Mesenchymal stem cell (in vitro differentiated cells and primary cell): Measurements from ENCODE around the gene TRMT10C.

Experiments
- DNase-seq: peaks from one replicate; pipeline ENCODE4 v3.0.0-alpha.2; 2013
- H2AFZ ChIP-seq: one replicate; pipeline ENCODE4 v1.6.1; 2013; ENCODE audit warnings: low read depth, mild to moderate bottlenecking, control low read depth, inconsistent platforms, low read length, moderate library complexity
- H2AK5ac ChIP-seq: 2 replicates; pipeline ENCODE4 v1.6.1; 2013; ENCODE audit warnings: low read length, moderate library complexity, mild to moderate bottlenecking, inconsistent platforms; ENCODE audit not compliant: severe bottlenecking
- H2BK120ac ChIP-seq: one replicate; pipeline ENCODE4 v1.6.1; 2013; ENCODE audit warnings: low read depth, mild to moderate bottlenecking, inconsistent platforms, low read length, moderate library complexity
- H2BK12ac ChIP-seq, 2 experiments: one replicate each; pipeline ENCODE4 v1.6.1; 2013; ENCODE audit warnings: inconsistent platforms in 2 of 2, low read length in 2 of 2, mild to moderate bottlenecking in 2 of 2, moderate library complexity in 2 of 2, control low read depth in 1 of 2
- H2BK15ac ChIP-seq: one replicate; pipeline ENCODE4 v1.6.1; 2013; ENCODE audit warnings: mild to moderate bottlenecking, low read depth, inconsistent platforms; ENCODE audit not compliant: poor library complexity, severe bottlenecking
- H2BK5ac ChIP-seq: 2 replicates; pipeline ENCODE4 v1.6.1; 2013; ENCODE audit warnings: low read depth, mild to moderate bottlenecking, low read length, control low read depth, inconsistent platforms; ENCODE audit not compliant: poor library complexity, severe bottlenecking
- H3K14ac ChIP-seq, 2 experiments: one replicate each; pipeline ENCODE4 v1.6.1; 2013; ENCODE audit warnings: inconsistent platforms in 2 of 2, low read length in 2 of 2, control low read depth in 1 of 2, mild to moderate bottlenecking in 1 of 2, moderate library complexity in 1 of 2
- H3K18ac ChIP-seq, 2 experiments: one replicate each; pipeline ENCODE4 v1.6.1; 2013; ENCODE audit warnings: inconsistent platforms in 2 of 2, low read length in 2 of 2, control low read depth in 1 of 2, low read depth in 1 of 2, mild to moderate bottlenecking in 1 of 2
- H3K23ac ChIP-seq, 2 experiments: one replicate each; pipeline ENCODE4 v1.6.1; 2013; ENCODE audit warnings: inconsistent platforms in 2 of 2, low read length in 2 of 2, mild to moderate bottlenecking in 2 of 2, moderate library complexity in 2 of 2, control low read depth in 1 of 2
- H3K27ac ChIP-seq: 2 replicates; pipeline ENCODE4 v1.5.1; 2013; ENCODE audit warnings: mild to moderate bottlenecking, moderate library complexity, low read length, control low read depth, inconsistent platforms; ENCODE audit not compliant: poor library complexity, severe bottlenecking
- H3K27me3 ChIP-seq, 2 experiments: 2 replicates each; pipeline versions ENCODE4 v1.6.1 to v1.7.0; 2013; ENCODE audit warnings: low read length in 2 of 2, mild to moderate bottlenecking in 2 of 2, moderate library complexity in 2 of 2, control low read depth in 1 of 2, inconsistent platforms in 1 of 2; ENCODE audit not compliant: control insufficient read depth in 1 of 2, insufficient read depth in 1 of 2
- H3K36me3 ChIP-seq, 2 experiments: 2 replicates each; pipeline versions ENCODE4 v1.6.1 to v1.7.0; 2013; ENCODE audit warnings: low read length in 2 of 2, control low read depth in 1 of 2, inconsistent platforms in 1 of 2, low read depth in 1 of 2, mild to moderate bottlenecking in 1 of 2; ENCODE audit not compliant: insufficient read depth in 2 of 2, control insufficient read depth in 1 of 2
- H3K4ac ChIP-seq, 2 experiments: one replicate each; pipeline ENCODE4 v1.6.1; 2013; ENCODE audit warnings: inconsistent platforms in 2 of 2, low read length in 2 of 2, mild to moderate bottlenecking in 2 of 2, moderate library complexity in 2 of 2, control low read depth in 1 of 2, low read depth in 1 of 2
- H3K4me1 ChIP-seq: 2 replicates; pipeline ENCODE4 v1.6.1; 2013; ENCODE audit warnings: low read depth, low read length, control low read depth; ENCODE audit not compliant: control insufficient read depth, insufficient read depth
- H3K4me2 ChIP-seq: 2 replicates; pipeline ENCODE4 v1.6.1; 2013; ENCODE audit warnings: low read length, mild to moderate bottlenecking, inconsistent platforms; ENCODE audit not compliant: poor library complexity, severe bottlenecking
- H3K4me3 ChIP-seq, 2 experiments: 2 replicates each; pipeline versions ENCODE4 v1.5.1 to v1.7.0; 2013; ENCODE audit warnings: low read length in 2 of 2, mild to moderate bottlenecking in 2 of 2, control low read depth in 1 of 2, low read depth in 1 of 2; ENCODE audit not compliant: insufficient read depth in 1 of 2
- H3K79me1 ChIP-seq: replicated peaks from 2 replicates; pipeline ENCODE4 v1.6.1; 2013; ENCODE audit warnings: mild to moderate bottlenecking, control low read depth, low read length, inconsistent platforms; ENCODE audit not compliant: poor library complexity, severe bottlenecking
- H3K9ac ChIP-seq: 2 replicates; pipeline ENCODE4 v1.7.0; 2013; ENCODE audit warnings: mild to moderate bottlenecking, low read length, moderate library complexity
- H3K9me3 ChIP-seq: 2 replicates; pipeline ENCODE4 v1.7.0; 2013; ENCODE audit warnings: mild to moderate bottlenecking, low read length; ENCODE audit not compliant: control insufficient read depth
- H4K8ac ChIP-seq: one replicate; pipeline ENCODE4 v1.6.1; 2013; ENCODE audit warnings: inconsistent platforms, mild to moderate bottlenecking, low read length, moderate library complexity
- H4K91ac ChIP-seq: one replicate; pipeline ENCODE4 v1.6.1; 2013; ENCODE audit warnings: mild to moderate bottlenecking, low read length, inconsistent platforms
- WGBS: methylation state at CpG from one replicate; pipeline ENCODE4 v1.1.7; 2013; ENCODE audit warnings: mixed read lengths; 5-methylcytosine and 5-hydroxymethylcytosine counted together

The TRMT10C gene

DNA sequence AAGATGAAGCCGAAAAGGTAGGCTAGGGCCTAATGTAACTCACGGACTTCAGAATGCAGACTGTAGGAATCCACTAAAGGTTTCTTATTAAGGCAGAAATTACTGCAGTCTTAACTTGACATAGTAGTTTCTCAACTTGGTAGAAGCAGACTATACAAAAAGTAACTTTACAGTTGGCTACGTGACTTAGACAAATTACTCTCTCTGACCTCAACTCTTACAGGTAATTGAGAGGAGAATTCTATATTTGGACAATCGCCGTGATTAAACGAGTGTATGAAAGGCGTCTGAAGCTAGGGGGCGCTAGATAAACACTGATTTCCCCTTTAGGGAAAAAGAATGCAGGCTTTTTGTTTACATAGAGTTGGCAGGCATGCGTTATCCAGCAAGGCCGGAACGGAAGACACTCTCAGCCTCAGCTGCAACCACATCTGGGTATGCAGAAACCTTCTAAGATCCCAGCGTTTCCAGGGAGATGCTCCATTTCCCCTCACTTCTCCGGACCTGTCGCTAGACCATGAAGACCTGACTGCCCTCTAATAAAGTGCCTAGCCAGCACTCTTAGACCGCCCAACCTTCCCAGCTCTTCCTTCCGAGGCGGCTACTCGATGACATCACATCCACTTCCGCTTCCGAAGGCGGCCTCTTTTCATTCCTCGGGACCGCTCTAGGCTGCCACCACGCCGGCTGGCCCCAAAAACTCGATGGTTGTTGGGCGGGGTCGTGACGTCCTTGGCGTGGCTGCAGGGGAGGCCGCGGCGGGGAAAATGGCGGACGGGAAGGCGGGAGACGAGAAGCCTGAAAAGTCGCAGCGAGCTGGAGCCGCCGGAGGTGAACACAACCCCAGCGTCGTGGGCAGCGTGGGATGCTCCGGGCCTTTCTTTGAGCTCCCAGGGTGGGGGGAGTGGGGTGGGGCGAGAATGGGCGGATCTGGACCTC, 12.1 kb downstream of the TRMT10C start, which contains the start of gene PCNP:
Gene PCNP (plus strand): TSS at position 732 of the 939 bp plus-strand sequence. CDS start 36 bp downstream, at position 768.
- peak within 1 kb of the TSS; percentile 89 for H2BK15ac ChIP-seq
- H3K4me3 ChIP-seq: peak within 1 kb of the TSS; percentile 93 to 99
- H2AK5ac ChIP-seq: peak within 1 kb of the TSS; percentile 95
- no peaks in the 10 kb centered on the region for H3K79me1 ChIP-seq
- peak within 1 kb of the TSS; percentile 70 to 98 for H3K23ac ChIP-seq
- H3K9me3 ChIP-seq: no peaks in the 10 kb centered on the region
- H3K36me3 ChIP-seq: peaks cover 4 to 16% of the 10 kb centered on the region in 2 experiments
- peak within 1 kb of the TSS; percentile 96 to 99 for H3K4ac ChIP-seq
- peak within 1 kb of the TSS; percentile 90 for H2BK5ac ChIP-seq
- under 1% methylated on average over 35 of the region's 47 CpGs for WGBS
- peak within 1 kb of the TSS; percentile 96 for H4K8ac ChIP-seq
- H2AFZ ChIP-seq: peak within 1 kb of the TSS; percentile 93
- H3K27me3 ChIP-seq: no peaks in the 10 kb centered on the region
- peak within 1 kb of the TSS; percentile 46 to 54 for H2BK12ac ChIP-seq
- H3K27ac ChIP-seq: peak within 1 kb of the TSS; percentile 99
- H3K9ac ChIP-seq: peak within 1 kb of the TSS; percentile 97
- DNase-seq: peak; percentile 99
- peak within 1 kb of the TSS; percentile 98 for H2BK120ac ChIP-seq
- H3K4me2 ChIP-seq: peak within 1 kb of the TSS; percentile 86
- peak within 1 kb of the TSS; percentile 93 for H3K14ac ChIP-seq
- H3K18ac ChIP-seq: peak within 1 kb of the TSS; percentile 99 to 100
- H3K4me1 ChIP-seq: peaks cover 2% of the 10 kb centered on the region
- peak within 1 kb of the TSS; percentile 97 for H4K91ac ChIP-seq

DNA sequence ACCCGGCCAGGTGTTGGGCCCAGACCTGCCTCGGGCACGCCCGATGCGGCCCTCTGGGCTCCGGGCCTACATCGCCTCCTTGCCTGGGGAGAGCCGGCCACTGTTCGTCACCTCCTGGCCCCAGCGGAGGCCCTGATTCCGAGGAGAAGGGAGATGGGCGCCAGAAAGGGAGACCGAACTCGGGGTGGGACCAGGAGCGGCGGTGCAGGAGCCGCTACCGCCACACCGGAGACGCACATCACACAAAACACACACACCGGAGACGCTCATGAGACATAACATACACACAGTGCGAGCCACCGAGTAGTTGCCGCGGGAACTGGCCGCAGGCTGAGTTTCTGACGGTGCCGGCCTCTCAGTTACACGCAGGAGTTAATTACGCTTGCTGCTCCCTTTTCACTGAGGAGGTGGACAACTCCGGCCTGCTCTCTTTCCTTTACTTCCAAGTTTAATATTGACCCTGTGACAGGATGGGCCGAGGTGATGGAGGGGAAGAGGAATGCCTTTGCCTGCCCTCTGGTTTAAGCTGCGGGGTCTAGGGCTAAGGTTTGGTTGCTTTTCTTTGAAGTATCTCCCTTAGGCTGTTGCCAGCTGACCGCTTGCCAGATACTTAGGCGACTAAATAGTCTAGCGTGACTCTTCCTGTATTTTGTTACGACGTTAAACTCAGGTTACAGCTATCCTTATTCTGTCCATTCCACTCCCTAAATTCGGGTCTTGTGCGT, 12.9 kb downstream of the TRMT10C start:
- Histone ChIP-seq H3K14ac (peak overlapping the region; percentile 93), H3K18ac (peak overlapping the region; percentile 99 to 100), H4K91ac (peak overlapping the region; percentile 97), H3K27me3 (no peaks in the 10 kb centered on the region), H3K23ac (peak overlapping the region; percentile 70 to 98), H3K4me1 (peaks cover 2% of the 10 kb centered on the region), H2AFZ (peak overlapping the region; percentile 20), H3K9me3 (no peaks in the 10 kb centered on the region), H2BK12ac (peak overlapping the region; percentile 46 to 54), H4K8ac (peak overlapping the region; percentile 96), H3K4me2 (peak overlapping the region; percentile 86), H3K9ac (peak overlapping the region; percentile 97), H3K4me3 (peak overlapping the region; percentile 93 to 99), H2AK5ac (peak overlapping the region; percentile 95), H2BK15ac (peak overlapping the region; percentile 88), H3K79me1 (no peaks in the 10 kb centered on the region), H2BK5ac (peak overlapping the region; percentile 90), H3K36me3 (peaks cover 4 to 23% of the 10 kb centered on the region in 2 experiments), H2BK120ac (peak overlapping the region; percentile 98), H3K27ac (peak overlapping the region; percentile 96), H3K4ac (peak overlapping the region; percentile 96 to 99)
- WGBS: 0% methylated on average over 37 of the region's 41 CpGs
- peak; percentile 73 for DNase-seq

DNA sequence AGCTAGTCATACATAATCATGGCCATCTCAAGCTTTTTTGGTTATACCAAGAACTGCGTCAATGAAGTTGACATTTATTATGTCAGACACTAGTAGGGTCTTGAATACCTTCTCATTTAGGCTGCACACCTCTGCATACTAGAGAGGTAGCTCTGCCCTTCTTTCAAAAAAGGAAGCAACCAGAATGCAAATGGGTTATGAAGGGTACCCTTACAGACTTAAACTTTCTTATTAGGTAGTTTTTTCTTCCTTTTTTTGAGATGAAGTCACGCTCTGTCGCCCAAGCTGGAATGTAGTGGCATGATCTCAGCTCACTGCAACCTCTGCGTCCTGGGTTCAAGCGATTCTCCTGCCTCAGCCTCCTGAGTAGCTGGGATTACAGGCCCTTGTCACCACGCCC, 15.6 kb downstream of the TRMT10C start:
- H3K36me3 ChIP-seq: peaks cover 4 to 38% of the 10 kb centered on the region in 2 experiments
- DNase-seq: no peak
- no peak overlapping the region for H4K8ac ChIP-seq
- H2BK12ac ChIP-seq: no peak overlapping the region
- H3K27me3 ChIP-seq: no peaks in the 10 kb centered on the region
- H3K4me3 ChIP-seq: no peak overlapping the region
- no peaks in the 10 kb centered on the region for H3K79me1 ChIP-seq
- H3K27ac ChIP-seq: no peak overlapping the region
- H2AK5ac ChIP-seq: no peak overlapping the region
- H2BK120ac ChIP-seq: no peak overlapping the region
- H2BK5ac ChIP-seq: no peak overlapping the region
- no peaks in the 10 kb centered on the region for H3K9me3 ChIP-seq
- H3K4me1 ChIP-seq: peaks cover 2% of the 10 kb centered on the region
- H3K4me2 ChIP-seq: no peak overlapping the region
- H4K91ac ChIP-seq: no peak overlapping the region
- WGBS: 95% methylated on average over 6 of the region's 6 CpGs
- H2BK15ac ChIP-seq: no peak overlapping the region
- no peak overlapping the region for H3K18ac ChIP-seq
- H3K4ac ChIP-seq: no peak overlapping the region
- H2AFZ ChIP-seq: no peak overlapping the region
- no peak overlapping the region for H3K9ac ChIP-seq
- no peak overlapping the region for H3K14ac ChIP-seq
- H3K23ac ChIP-seq: no peak overlapping the region

DNA sequence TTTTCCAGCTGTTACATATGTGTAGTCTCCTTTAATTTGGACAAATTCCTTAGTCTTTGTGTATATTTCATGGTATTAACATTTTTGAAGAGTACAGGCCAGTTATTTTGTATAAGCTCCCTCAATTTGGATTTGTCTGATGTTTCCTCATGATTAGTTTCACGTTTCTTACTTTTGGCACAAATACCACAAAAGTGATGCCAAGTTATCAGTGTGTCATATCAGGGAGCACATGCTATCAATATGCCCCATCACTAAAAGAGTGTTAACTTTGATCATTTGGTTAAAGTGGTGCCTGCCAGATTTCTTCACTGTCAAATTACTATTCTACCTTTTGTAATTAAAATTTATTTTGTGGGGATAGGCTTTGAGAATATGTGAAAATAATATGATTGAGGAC, 26.9 kb downstream of the TRMT10C start:
- no peak overlapping the region for H3K18ac ChIP-seq
- H3K4me3 ChIP-seq: no peak overlapping the region
- no peak overlapping the region for H4K91ac ChIP-seq
- no peak overlapping the region for H2BK120ac ChIP-seq
- H3K36me3 ChIP-seq: peaks cover 22 to 91% of the 10 kb centered on the region in 2 experiments
- no peak overlapping the region for H2BK5ac ChIP-seq
- H3K27ac ChIP-seq: no peak overlapping the region
- H3K4ac ChIP-seq: no peak overlapping the region
- no peaks in the 10 kb centered on the region for H3K4me1 ChIP-seq
- H3K79me1 ChIP-seq: peaks cover 7% of the 10 kb centered on the region
- H2AFZ ChIP-seq: no peak overlapping the region
- H3K14ac ChIP-seq: no peak overlapping the region
- H3K23ac ChIP-seq: no peak overlapping the region
- no peak overlapping the region for H2AK5ac ChIP-seq
- no peaks in the 10 kb centered on the region for H3K9me3 ChIP-seq
- no peaks in the 10 kb centered on the region for H3K27me3 ChIP-seq
- WGBS: no CpG with 5 or more reads among the region's 1 CpG
- DNase-seq: no peak
- H3K4me2 ChIP-seq: no peak overlapping the region
- no peak overlapping the region for H2BK15ac ChIP-seq
- H3K9ac ChIP-seq: peak overlapping the region; percentile 23
- H2BK12ac ChIP-seq: no peak overlapping the region
- H4K8ac ChIP-seq: no peak overlapping the region
